IMR-90 (cell line): ENCODE measurements around the gene ITGB2.
A peak's percentile ranks its signal among the peaks of the same experiment; 100 is the strongest.

Experiments used
- BHLHE40 ChIP-seq: fragments of 150-350 bp; IDR thresholded peaks from 2 replicates; pipeline ENCODE4 v1.6.1; 2016; ENCODE audit warnings: mild to moderate bottlenecking, low read depth, low read length
- CEBPB ChIP-seq: IDR thresholded peaks from 2 replicates; pipeline ENCODE4 v1.6.1; 2012; ENCODE audit warnings: low read depth, low read length, improper control_type of control experiment
- CTCF ChIP-seq: conservative IDR thresholded peaks from 2 replicates; pipeline ENCODE4 v1.5.1; 2012; ENCODE audit warnings: mild to moderate bottlenecking, low read depth, low read length, improper control_type of control experiment
- FOS ChIP-seq: fragments of 150-350 bp; IDR thresholded peaks from 2 replicates; pipeline ENCODE4 v1.6.1; 2016; ENCODE audit warnings: low read depth, low read length
- MAFK ChIP-seq: IDR thresholded peaks from 2 replicates; pipeline ENCODE4 v1.6.1; 2012; ENCODE audit warnings: low read depth, low read length, improper control_type of control experiment
- MAZ ChIP-seq: IDR thresholded peaks from 2 replicates; pipeline ENCODE4 v1.6.1; 2012; ENCODE audit warnings: low read depth, mild to moderate bottlenecking, low read length, improper control_type of control experiment, moderate library complexity, borderline replicate concordance
- MXI1 ChIP-seq: IDR thresholded peaks from 2 replicates; pipeline ENCODE4 v1.6.1; 2012; ENCODE audit warnings: low read depth, mild to moderate bottlenecking, low read length, moderate library complexity, borderline replicate concordance
- POLR2A ChIP-seq: IDR thresholded peaks from 2 replicates; pipeline ENCODE4 v1.6.1; 2012; ENCODE audit warnings: mild to moderate bottlenecking, low read depth, low read length
- RAD21 ChIP-seq: IDR thresholded peaks from 2 replicates; pipeline ENCODE4 v1.6.1; 2012; ENCODE audit warnings: low read length, improper control_type of control experiment
- RCOR1 ChIP-seq: IDR thresholded peaks from 2 replicates; pipeline ENCODE4 v1.6.1; 2012; ENCODE audit warnings: mild to moderate bottlenecking, low read length, improper control_type of control experiment; ENCODE audit not compliant: insufficient replicate concordance
- RFX5 ChIP-seq: IDR thresholded peaks from 2 replicates; pipeline ENCODE4 v1.8.0; 2012; ENCODE audit warnings: low read depth, mild to moderate bottlenecking, low read length, moderate library complexity
- SMC3 ChIP-seq: fragments of 150-350 bp; IDR thresholded peaks from 2 replicates; pipeline ENCODE4 v1.6.1; 2016; ENCODE audit warnings: low read depth, mild to moderate bottlenecking, antibody characterized with exemption, low read length, moderate library complexity
- USF2 ChIP-seq: fragments of 150-350 bp; IDR thresholded peaks from 2 replicates; pipeline ENCODE4 v1.6.1; 2017; ENCODE audit warnings: mild to moderate bottlenecking, antibody characterized with exemption, low read length, low read depth
- TF ChIP-seq, protein P1 (sequence below): fragments of 150-350 bp; IDR thresholded peaks from 2 replicates; pipeline ENCODE4 v1.6.1; 2016; ENCODE audit warnings: low read depth, mild to moderate bottlenecking, low read length, moderate library complexity, borderline replicate concordance

GRCh38 chr21:44907966-44908895 lies 12.5 kb downstream of the ITGB2 start:
- TF ChIP-seq CTCF (no peak), MAFK (no peak), RFX5 (no peak), CEBPB (no peak), POLR2A (no peak), SMC3 (no peak), BHLHE40 (no peak), FOS (no peak), RAD21 (no peak), MXI1 (no peak), RCOR1 (no peak), USF2 (no peak), MAZ (peak; percentile 8; the same call in 1 of the 2 replicates)
- TF ChIP-seq, protein P1, sequence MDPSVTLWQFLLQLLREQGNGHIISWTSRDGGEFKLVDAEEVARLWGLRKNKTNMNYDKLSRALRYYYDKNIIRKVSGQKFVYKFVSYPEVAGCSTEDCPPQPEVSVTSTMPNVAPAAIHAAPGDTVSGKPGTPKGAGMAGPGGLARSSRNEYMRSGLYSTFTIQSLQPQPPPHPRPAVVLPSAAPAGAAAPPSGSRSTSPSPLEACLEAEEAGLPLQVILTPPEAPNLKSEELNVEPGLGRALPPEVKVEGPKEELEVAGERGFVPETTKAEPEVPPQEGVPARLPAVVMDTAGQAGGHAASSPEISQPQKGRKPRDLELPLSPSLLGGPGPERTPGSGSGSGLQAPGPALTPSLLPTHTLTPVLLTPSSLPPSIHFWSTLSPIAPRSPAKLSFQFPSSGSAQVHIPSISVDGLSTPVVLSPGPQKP = no peak
